ENCODE results near the gene TTN.
"Not testable (repeated sequence)": the region's sequence is repeated elsewhere in the genome, so short reads cannot be mapped to it uniquely, and the experiment has no call there.

TTN gene

DNA sequence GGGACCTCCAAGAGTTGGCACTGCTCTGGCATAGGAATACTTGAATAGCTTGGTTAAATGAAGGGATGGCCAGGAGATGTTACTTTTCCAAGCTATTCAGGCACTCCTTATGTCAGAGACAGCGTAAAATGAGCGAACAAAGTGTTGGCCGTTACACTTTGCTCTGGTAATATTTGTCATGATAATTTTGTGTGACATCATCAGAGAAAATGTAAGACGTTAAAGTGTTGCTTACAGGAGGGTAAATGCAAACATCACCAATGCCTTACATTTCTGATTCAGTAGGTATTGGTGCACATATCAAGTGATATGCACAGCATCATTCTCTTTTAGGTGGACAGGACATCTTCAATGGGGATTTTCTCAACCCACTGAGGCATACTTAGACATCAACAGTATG is 281.0 kb downstream of the TTN start:
- no peak for DNase-seq

- DNase-seq, result not testable (repeated sequence)
Measured at GRCh38 chr2:178525460-178525859, 281.8 kb downstream of the TTN start.

- not testable (repeated sequence) for DNase-seq
Measured at GRCh38 chr2:178525010-178525409, 282.2 kb downstream of the TTN start.

GRCh38 chr2:178523596-178524134 is 283.6 kb downstream of the TTN start:
- DNase-seq, result no peak

GRCh38 chr2:178522950-178523595 is 284.1 kb downstream of the TTN start:
- DNase-seq, result peak; percentile 82 to 83

DNA sequence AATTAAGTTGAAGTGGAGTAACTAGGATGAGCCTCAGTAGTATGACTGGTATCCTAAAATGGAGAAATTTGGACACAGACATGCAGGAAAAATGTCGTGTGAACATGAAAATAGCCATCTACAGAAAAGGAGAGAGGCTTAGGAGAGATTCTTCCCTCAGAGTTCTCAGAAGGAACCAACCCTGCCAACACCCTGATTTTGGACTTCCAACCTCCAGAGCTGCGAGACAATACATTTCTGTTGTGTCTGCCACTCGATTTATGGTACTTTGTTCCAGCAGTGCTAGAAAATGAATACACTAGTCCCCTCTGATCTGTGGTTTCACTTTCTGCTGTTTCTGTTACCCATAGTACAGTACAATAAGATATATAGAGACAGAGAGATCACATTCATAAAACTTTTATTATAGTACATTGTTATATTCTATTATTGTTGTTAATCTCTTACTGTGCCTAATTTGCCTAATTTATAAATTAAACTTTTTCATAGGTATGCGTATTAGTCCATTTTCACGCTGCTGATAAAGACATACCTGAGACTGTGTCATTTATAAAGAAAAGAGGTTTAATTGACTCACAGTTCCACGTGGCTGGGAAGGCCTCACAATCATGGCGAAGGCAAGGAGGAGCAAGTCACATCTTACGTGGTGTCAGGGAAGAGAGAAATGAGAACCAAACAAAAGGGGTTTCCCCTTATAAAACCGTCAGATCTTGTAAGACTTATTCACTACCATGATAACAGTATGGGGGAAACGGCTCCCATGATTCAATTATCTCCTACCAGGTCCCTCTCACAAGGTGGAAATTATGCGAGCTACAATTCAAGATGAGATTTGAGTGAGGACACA is 285.7 kb downstream of the TTN start:
- DNase-seq, result no peak

DNA sequence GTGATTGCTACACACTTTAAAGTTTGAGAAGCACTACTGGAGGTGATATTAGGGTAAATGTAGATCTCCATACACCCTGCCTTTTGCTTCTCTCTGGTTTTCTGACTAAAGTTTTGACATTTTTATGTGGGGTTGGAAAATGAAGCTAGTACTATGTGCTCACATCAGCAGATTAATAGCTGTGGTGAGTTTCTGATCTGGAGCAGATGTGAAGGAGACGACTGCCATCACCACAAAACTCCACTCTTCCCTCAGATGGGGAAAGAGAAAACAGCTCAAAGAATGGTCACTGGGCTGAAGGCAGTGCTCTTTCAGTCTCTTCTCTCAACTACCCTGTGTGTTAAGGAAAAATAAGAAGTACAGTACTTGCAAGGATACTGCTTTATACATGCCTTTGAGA is 289.7 kb downstream of the TTN start:
- DNase-seq, result no peak

DNA sequence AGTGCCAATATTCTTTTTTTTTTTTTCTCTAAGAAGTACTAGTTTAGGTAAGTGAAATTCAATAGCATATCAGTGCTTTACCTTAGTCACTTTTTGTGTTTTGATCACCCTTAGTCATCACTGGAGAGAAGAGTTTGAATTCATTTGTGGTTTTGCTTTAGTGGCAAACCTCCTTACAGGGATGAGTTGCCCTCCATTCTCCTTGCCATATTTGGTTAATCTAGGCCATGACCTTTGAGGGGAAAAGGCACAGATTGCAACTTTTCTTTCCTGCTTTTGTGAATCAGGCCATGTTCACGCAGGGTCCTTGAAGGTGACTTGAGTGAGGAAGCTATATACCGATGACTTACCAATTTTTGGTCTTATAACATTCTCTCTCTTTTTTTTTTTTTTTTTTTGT is 292.6 kb downstream of the TTN start:
- DNase-seq, result no peak

DNA sequence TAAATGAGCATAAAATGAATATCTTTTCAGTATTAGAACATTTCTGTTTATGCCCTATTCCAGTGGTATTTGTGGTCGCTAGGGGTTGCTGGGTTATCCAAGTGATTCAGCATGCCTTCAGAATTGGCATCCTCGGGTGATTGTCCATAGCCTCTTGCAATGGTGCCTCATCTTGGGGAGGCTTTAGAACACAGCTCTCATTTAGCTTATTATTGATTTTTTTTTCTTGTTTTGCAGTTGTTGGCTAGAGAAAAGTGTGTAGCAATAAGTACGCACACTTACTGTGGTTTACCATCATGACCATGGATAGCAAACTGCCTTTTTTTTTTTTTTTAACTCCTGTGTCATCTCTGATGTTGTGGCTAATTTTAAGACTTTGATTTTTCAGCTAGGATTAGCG is 293.3 kb downstream of the TTN start:
- DNase-seq, result no peak

- DNase-seq, result no peak
Measured at GRCh38 chr2:178512484-178512883, 294.7 kb downstream of the TTN start.

DNA sequence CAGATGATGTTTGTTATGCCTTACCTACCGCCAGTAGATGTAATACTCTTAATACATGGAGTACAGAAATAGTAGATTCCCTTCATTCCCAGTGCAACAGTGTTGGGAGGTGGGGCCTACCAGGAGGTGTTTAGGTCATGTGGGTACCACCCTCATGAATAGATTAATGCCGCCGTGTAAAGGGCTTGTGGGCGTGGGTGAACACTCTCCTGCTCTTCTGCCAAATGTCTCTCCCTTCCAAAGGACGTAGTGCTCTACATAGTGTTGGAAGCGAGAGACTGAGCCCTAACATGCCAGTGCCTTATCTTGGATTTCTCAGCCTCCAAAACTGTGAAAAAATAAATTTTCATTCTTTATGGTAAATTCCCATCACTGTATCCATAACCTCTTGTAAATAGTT is 296.8 kb downstream of the TTN start:
- no peak for DNase-seq

DNA sequence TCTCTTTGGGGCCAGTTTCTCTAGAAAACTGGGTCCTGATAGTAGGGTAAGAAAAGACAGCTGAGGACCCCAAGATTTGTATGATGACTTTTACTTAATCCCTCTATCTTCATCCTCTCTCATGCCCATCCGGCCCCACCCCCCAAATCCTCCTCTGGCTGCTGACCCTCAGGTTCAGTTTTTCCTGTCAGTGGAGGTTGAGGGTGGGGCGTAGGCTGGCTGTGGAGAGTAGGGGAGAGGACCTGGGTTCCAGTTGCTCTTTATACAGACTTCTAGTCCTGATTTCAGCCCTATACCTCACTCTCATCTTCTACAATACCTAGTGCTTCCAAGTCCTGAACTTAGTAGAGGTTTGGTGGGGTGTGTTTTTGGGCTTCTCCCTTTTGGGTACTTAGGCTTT is 298.6 kb downstream of the TTN start:
- DNase-seq, result no peak

- no peak for DNase-seq
Measured at GRCh38 chr2:178506949-178507348, 300.3 kb downstream of the TTN start.

DNA sequence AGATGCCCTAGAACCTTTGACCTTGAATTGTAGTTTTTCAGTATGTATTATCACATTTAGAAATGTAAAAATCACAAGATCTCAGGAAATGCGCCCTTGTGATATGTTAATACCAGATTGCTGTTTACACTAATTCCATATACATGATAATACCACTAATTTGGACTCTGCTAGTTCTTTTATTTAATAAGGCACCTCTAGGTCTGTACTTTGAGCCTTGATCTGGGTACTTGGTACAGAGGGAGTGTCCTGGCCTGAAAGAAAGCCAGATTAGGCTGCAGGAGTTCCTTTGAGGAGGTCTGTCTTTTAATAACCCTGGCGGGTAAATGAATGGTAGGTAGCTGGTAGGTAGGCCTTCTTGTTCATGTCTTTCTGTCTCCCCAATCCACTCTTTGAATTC is 300.7 kb downstream of the TTN start:
- DNase-seq, result no peak

- peak in 1 of 2 donors; percentile 31 for DNase-seq
Measured at GRCh38 chr2:178506101-178506500, 301.1 kb downstream of the TTN start.

- no peak for DNase-seq
Measured at GRCh38 chr2:178502751-178503150, 304.5 kb downstream of the TTN start.

DNA sequence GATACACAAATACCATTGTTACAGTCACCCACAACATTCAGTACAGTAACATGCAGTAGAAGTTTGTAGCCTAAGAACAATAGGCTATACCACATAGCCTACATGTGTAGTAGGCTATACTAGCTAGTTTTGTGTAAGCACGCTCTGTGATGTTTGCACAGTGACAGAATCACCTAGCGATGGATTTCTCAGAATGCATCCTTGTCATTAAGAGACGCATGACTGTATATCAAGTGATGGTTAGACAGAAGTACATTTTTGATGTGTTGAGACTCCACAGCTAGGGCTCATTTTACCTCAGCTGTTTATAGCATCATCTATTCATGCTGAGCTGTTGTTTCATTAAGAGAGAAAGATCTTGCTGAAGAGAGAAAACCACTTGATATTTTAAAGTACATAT is 307.6 kb downstream of the TTN start:
- no peak for DNase-seq

GRCh38 chr2:178498137-178498536 is 309.1 kb downstream of the TTN start:
- no peak for DNase-seq

- no peak for DNase-seq
Measured at GRCh38 chr2:178496049-178496448, 311.2 kb downstream of the TTN start.

- no peak for DNase-seq
Measured at GRCh38 chr2:178491612-178492011, 315.6 kb downstream of the TTN start.

- no peak for DNase-seq
Measured at GRCh38 chr2:178485356-178485755, 321.9 kb downstream of the TTN start.

- no peak for DNase-seq
Measured at GRCh38 chr2:178484245-178485041, 322.8 kb downstream of the TTN start.

DNA sequence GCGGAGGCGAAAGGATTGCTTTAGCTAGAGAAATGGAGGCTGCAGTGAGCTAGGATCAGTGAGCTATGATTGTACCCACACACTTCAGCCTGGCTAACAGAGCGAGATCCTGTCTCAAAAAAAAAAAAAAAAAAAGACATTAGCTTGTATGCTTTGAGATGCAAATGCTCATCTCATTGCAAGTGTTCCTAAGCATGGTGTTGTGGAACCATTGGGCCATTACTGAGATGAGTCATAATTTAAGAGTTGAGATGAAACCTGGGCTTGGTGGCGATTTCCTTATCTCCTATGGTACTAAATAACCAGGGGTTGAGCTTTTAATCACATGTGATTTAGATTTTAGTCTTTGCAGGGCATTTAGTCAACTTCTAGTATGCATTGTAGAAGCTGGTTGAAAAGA is 324.8 kb downstream of the TTN start:
- no peak for DNase-seq

Data from inflammatory macrophage (primary cell).